ENCODE results near the gene CALCB. TPM values are rescaled to one million over a fixed set of nuclear protein-coding genes. Genes with fewer than 3 reads are reported as not detected.

Gene CALCB
- total RNA-seq, 4 donors from 2014 or later = not detected

GRCh38 chr11:15111215-15111614 lies 37.8 kb downstream of the CALCB start:
- ATAC-seq = no peak
- H3K27ac ChIP-seq = no peak overlapping the region
- 89 to 100% methylated on average over 1 to 3 of the region's 3 CpGs for WGBS, 2 donors (ENCODE audit: low coverage in 1 of 2)
- peaks cover 23% of the 10 kb centered on the region for H3K27me3 ChIP-seq
- peaks cover 0 to 19% (median 0%) of the 10 kb centered on the region in 3 donors for H3K4me1 ChIP-seq
- no peaks in the 10 kb centered on the region for H3K36me3 ChIP-seq
- H3K9me3 ChIP-seq = no peaks in the 10 kb centered on the region
- TF ChIP-seq CTCF (IDR thresholded peaks at IDR 0.05) (no peak), POLR2AphosphoS5 (IDR thresholded peaks at IDR 0.05) (no peak), POLR2A (IDR thresholded peaks at IDR 0.05) (no peak), EP300 (IDR thresholded peaks at IDR 0.05) (no peak)
- no peak overlapping the region for H3K4me3 ChIP-seq

- no peak for ATAC-seq
- WGBS, 2 donors (ENCODE audit: low coverage in 1 of 2) = 20 to 30% methylated on average over 1 to 5 of the region's 8 CpGs
- Histone ChIP-seq H3K27ac (no peak overlapping the region), H3K36me3 (no peaks in the 10 kb centered on the region), H3K4me3 (no peak overlapping the region), H3K4me1 (peaks cover 0 to 19% (median 0%) of the 10 kb centered on the region in 3 donors), H3K27me3 (peaks cover 26% of the 10 kb centered on the region), H3K9me3 (no peaks in the 10 kb centered on the region)
- TF ChIP-seq POLR2A (IDR thresholded peaks at IDR 0.05) (no peak), POLR2AphosphoS5 (IDR thresholded peaks at IDR 0.05) (no peak), EP300 (IDR thresholded peaks at IDR 0.05) (no peak), CTCF (IDR thresholded peaks at IDR 0.05) (no peak)
These were observed 38.7 kb downstream of the CALCB start for GRCh38 chr11:15112131-15112541.

GRCh38 chr11:15113381-15113780 lies 40.0 kb downstream of the CALCB start:
- H3K36me3 ChIP-seq = no peaks in the 10 kb centered on the region
- no peak for ATAC-seq
- H3K4me3 ChIP-seq = no peak overlapping the region
- no peak overlapping the region for H3K27ac ChIP-seq
- peaks cover 0 to 19% (median 0%) of the 10 kb centered on the region in 3 donors for H3K4me1 ChIP-seq
- peaks cover 26% of the 10 kb centered on the region for H3K27me3 ChIP-seq
- 57% methylated on average over 3 of the region's 5 CpGs; no CpG with 5 or more reads in 1 of the 2 donors for WGBS, 2 donors (ENCODE audit: low coverage in 1 of 2)
- no peaks in the 10 kb centered on the region for H3K9me3 ChIP-seq
- no peak for TF ChIP-seq EP300 (IDR thresholded peaks at IDR 0.05)

GRCh38 chr11:15114501-15115475 lies 41.4 kb downstream of the CALCB start, which contains the start of gene INSC:
TSS of gene INSC (plus strand) at chr11:15114923. CDS start at chr11:15149175, 34,252 bp downstream.
- H3K4me3 ChIP-seq = peak within 1 kb of the TSS in 1 of 2 donors; percentile 47
- no peak for ATAC-seq
- H3K4me1 ChIP-seq = peaks cover 0 to 19% (median 0%) of the 10 kb centered on the region in 3 donors
- H3K27me3 ChIP-seq = peaks cover 26% of the 10 kb centered on the region
- no peaks in the 10 kb centered on the region for H3K9me3 ChIP-seq
- TF ChIP-seq CTCF (IDR thresholded peaks at IDR 0.05) (no peak), POLR2A (IDR thresholded peaks at IDR 0.05) (no peak), EP300 (IDR thresholded peaks at IDR 0.05) (no peak), POLR2AphosphoS5 (IDR thresholded peaks at IDR 0.05) (no peak)
- WGBS, 2 donors (ENCODE audit: low coverage in 1 of 2) = 20 to 80% methylated on average over 2 to 10 of the region's 50 CpGs
- no peaks in the 10 kb centered on the region for H3K36me3 ChIP-seq
- H3K27ac ChIP-seq = peak within 1 kb of the TSS in 3 of 4 donors; percentile 8 to 68 (median 24)

- H3K4me3 ChIP-seq = peak overlapping the region in 1 of 2 donors; percentile 47
- no peak for ATAC-seq
- TF ChIP-seq EP300 (IDR thresholded peaks at IDR 0.05) = no peak
- TF ChIP-seq POLR2A (IDR thresholded peaks at IDR 0.05) = no peak
- TF ChIP-seq POLR2AphosphoS5 (IDR thresholded peaks at IDR 0.05) = no peak
- no peak for TF ChIP-seq CTCF (IDR thresholded peaks at IDR 0.05)
- peaks cover 0 to 19% (median 0%) of the 10 kb centered on the region in 3 donors for H3K4me1 ChIP-seq
- H3K27me3 ChIP-seq = peaks cover 26% of the 10 kb centered on the region
- H3K9me3 ChIP-seq = no peaks in the 10 kb centered on the region
- no peaks in the 10 kb centered on the region for H3K36me3 ChIP-seq
- H3K27ac ChIP-seq = peak overlapping the region in 1 of 4 donors; percentile 20
- WGBS, 2 donors (ENCODE audit: low coverage in 1 of 2) = 84 to 93% methylated on average over 3 to 5 of the region's 5 CpGs
These were observed 42.3 kb downstream of the CALCB start for GRCh38 chr11:15115686-15116085.

All from gastroesophageal sphincter (tissue), 4 donors.